ENCODE data around the gene GPC5. TPM values are rescaled to one million over a fixed set of nuclear protein-coding genes. Genes with fewer than 3 reads are reported as not detected.
"Not testable (repeated sequence)": the region's sequence is repeated elsewhere in the genome, so short reads cannot be mapped to it uniquely, and the experiment has no call there.

GPC5 gene
- total RNA-seq, 1 experiment from 2014 or later = not detected

DNA sequence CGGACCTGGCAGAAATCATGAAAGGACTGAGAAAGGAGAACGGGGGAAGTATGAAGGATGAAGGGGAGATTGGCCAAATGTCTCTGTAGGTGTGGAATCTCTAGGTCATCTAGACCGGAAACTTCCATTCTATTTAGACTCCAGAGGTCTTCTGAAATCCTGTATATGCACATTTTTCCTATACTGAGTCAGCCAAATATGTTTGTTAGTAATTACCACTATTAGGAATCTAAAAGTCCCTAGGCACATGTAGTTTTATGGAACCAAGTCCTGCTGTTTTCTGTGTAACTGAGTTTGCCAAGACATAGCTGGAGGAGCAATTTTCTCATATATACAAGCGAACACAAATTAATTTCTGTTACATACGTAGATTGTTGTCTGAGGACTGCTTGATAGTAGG is 498.1 kb downstream of the GPC5 start:
- Histone ChIP-seq H3K36me3 (no peaks in the 10 kb centered on the region), H3K4me1 (replicated peaks) (no peaks in the 10 kb centered on the region), H3K9me3 (replicated peaks) (no peaks in the 10 kb centered on the region), H3K27me3 (replicated peaks) (no peaks in the 10 kb centered on the region), H3K27ac (no peak overlapping the region), H3K4me3 (no peak overlapping the region)
- DNase-seq (ENCODE audit: low read depth in 1 of 2, low spot score in 2 of 2) = no peak

- not testable (repeated sequence) for H3K27me3 ChIP-seq (replicated peaks); H3K27ac ChIP-seq; DNase-seq (ENCODE audit: low read depth in 1 of 2, low spot score in 2 of 2); H3K4me3 ChIP-seq; H3K9me3 ChIP-seq (replicated peaks); H3K36me3 ChIP-seq; H3K4me1 ChIP-seq (replicated peaks)
These were observed 500.6 kb downstream of the GPC5 start for GRCh38 chr13:91898986-91899385.

GRCh38 chr13:91902291-91902690 is 503.9 kb downstream of the GPC5 start:
- H3K36me3 ChIP-seq = no peaks in the 10 kb centered on the region
- no peak overlapping the region for H3K4me3 ChIP-seq
- no peak overlapping the region for H3K27ac ChIP-seq
- H3K27me3 ChIP-seq (replicated peaks) = no peaks in the 10 kb centered on the region
- no peaks in the 10 kb centered on the region for H3K9me3 ChIP-seq (replicated peaks)
- no peak for DNase-seq (ENCODE audit: low read depth in 1 of 2, low spot score in 2 of 2)
- H3K4me1 ChIP-seq (replicated peaks) = no peaks in the 10 kb centered on the region

GRCh38 chr13:91904005-91904404 is 505.6 kb downstream of the GPC5 start:
- no peaks in the 10 kb centered on the region for H3K27me3 ChIP-seq (replicated peaks)
- no peaks in the 10 kb centered on the region for H3K36me3 ChIP-seq
- H3K4me3 ChIP-seq = no peak overlapping the region
- no peaks in the 10 kb centered on the region for H3K9me3 ChIP-seq (replicated peaks)
- H3K27ac ChIP-seq = no peak overlapping the region
- no peak for DNase-seq (ENCODE audit: low read depth in 1 of 2, low spot score in 2 of 2)
- H3K4me1 ChIP-seq (replicated peaks) = no peaks in the 10 kb centered on the region

DNA sequence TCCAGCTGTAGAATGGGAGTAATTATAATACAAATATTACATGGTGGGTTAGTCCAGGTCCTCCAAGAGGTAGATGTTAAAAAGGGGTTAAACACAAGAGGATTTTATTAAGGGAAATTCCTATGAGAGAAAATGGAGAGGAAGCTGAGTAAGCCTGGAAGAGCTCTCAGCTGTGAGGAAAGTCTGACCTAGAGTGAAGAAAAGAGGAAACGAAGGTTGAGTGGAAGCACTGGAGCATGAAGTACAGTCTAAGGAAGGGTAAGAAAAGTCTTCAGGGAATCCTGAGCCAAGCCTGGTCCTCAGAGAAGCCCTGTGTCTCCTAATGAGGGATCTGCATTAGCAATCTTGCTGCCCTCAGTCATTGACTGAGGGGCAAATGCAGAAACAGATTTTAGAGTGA is 506.2 kb downstream of the GPC5 start:
- no peaks in the 10 kb centered on the region for H3K9me3 ChIP-seq (replicated peaks)
- H3K4me1 ChIP-seq (replicated peaks) = no peaks in the 10 kb centered on the region
- H3K4me3 ChIP-seq = no peak overlapping the region
- H3K36me3 ChIP-seq = no peaks in the 10 kb centered on the region
- no peak for DNase-seq (ENCODE audit: low read depth in 1 of 2, low spot score in 2 of 2)
- no peak overlapping the region for H3K27ac ChIP-seq
- no peaks in the 10 kb centered on the region for H3K27me3 ChIP-seq (replicated peaks)

DNA sequence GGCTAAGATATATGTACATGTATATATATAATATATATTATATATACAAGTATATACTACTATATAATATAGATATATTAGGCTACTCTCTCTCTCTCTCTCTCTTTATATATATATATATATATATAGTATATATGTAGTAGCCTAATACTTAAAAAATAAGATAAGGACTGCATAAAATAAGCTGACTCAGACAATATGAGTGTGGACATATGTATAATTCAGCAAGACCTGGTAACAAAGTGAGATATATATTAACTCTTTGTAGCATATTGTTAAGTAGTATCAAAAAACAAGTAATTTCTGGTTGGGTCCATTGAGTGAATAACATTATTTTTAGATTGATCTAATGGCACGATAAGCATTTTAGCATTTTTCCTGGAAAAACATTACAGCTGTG is 509.0 kb downstream of the GPC5 start:
- Histone ChIP-seq H3K9me3 (replicated peaks) (no peaks in the 10 kb centered on the region), H3K4me1 (replicated peaks) (no peaks in the 10 kb centered on the region), H3K27me3 (replicated peaks) (no peaks in the 10 kb centered on the region), H3K36me3 (no peaks in the 10 kb centered on the region), H3K27ac (no peak overlapping the region), H3K4me3 (no peak overlapping the region)
- no peak for DNase-seq (ENCODE audit: low read depth in 1 of 2, low spot score in 2 of 2)

DNA sequence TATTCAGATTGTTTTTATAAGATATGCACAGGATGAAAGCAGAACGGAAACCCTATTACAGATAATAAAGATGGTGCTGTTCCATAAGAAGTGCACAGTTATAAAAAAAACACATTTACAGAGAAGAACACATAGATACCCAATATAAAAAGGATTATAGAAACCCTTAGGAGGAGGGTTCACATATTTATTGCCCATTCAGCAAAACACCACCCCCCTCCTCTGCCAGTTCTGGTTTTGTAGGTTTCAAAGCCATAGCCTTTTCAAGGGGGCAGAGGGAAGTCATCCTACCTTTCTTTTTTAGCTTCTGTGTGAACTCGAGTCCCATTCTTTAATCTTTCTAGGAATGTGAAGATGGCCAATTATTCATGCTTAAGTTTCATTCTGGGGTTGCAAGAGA is 511.2 kb downstream of the GPC5 start:
- Histone ChIP-seq H3K9me3 (replicated peaks) (no peaks in the 10 kb centered on the region), H3K27ac (no peak overlapping the region), H3K4me3 (no peak overlapping the region), H3K36me3 (no peaks in the 10 kb centered on the region), H3K4me1 (replicated peaks) (no peaks in the 10 kb centered on the region), H3K27me3 (replicated peaks) (no peaks in the 10 kb centered on the region)
- no peak for DNase-seq (ENCODE audit: low read depth in 1 of 2, low spot score in 2 of 2)

DNA sequence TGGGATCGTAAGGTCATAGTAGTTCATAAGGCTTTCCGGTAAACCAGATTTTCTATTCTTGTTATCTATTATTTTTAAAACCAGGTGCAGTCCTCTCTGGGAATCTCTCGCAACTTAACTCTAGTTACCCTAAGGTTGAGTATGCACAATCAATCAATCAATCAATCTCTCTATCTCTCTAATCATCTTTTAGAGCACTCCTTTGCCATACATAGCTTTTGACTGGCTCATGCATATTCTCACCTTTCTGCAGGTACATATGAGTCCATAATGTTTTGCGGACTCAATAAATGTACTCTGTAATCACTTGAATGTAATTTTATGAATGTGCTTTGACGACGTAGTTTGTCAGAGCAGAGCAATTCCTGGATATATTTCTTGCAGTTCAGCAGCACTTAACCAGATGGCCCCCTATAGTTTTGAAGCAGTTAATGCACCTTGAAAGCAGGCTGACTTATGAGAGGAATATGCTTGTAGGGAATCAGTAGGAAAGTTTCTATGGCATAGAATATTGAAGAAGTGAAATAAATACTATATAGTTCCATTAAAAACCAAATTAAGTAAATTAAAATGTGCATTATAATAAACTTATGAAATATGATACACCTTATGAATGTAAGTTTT is 524.7 kb downstream of the GPC5 start:
- Histone ChIP-seq H3K27me3 (replicated peaks) (no peaks in the 10 kb centered on the region), H3K4me1 (replicated peaks) (no peaks in the 10 kb centered on the region), H3K4me3 (no peak overlapping the region), H3K36me3 (no peaks in the 10 kb centered on the region), H3K27ac (no peak overlapping the region), H3K9me3 (replicated peaks) (no peaks in the 10 kb centered on the region)
- DNase-seq (ENCODE audit: low read depth in 1 of 2, low spot score in 2 of 2) = no peak

GRCh38 chr13:91930687-91931086 is 532.3 kb downstream of the GPC5 start:
- Histone ChIP-seq H3K4me3 (no peak overlapping the region), H3K27ac (no peak overlapping the region), H3K36me3 (no peaks in the 10 kb centered on the region), H3K27me3 (replicated peaks) (no peaks in the 10 kb centered on the region), H3K4me1 (replicated peaks) (no peaks in the 10 kb centered on the region), H3K9me3 (replicated peaks) (no peaks in the 10 kb centered on the region)
- no peak for DNase-seq (ENCODE audit: low read depth in 1 of 2, low spot score in 2 of 2)

GRCh38 chr13:91934354-91934753 is 535.9 kb downstream of the GPC5 start:
- Histone ChIP-seq H3K4me1 (replicated peaks) (no peaks in the 10 kb centered on the region), H3K27me3 (replicated peaks) (no peaks in the 10 kb centered on the region), H3K27ac (no peak overlapping the region), H3K4me3 (no peak overlapping the region), H3K36me3 (no peaks in the 10 kb centered on the region), H3K9me3 (replicated peaks) (no peaks in the 10 kb centered on the region)
- no peak for DNase-seq (ENCODE audit: low read depth in 1 of 2, low spot score in 2 of 2)

GRCh38 chr13:91946498-91947070 is 548.2 kb downstream of the GPC5 start:
- Histone ChIP-seq H3K4me3 (no peak overlapping the region), H3K36me3 (no peaks in the 10 kb centered on the region), H3K27ac (no peak overlapping the region), H3K4me1 (replicated peaks) (no peaks in the 10 kb centered on the region), H3K27me3 (replicated peaks) (no peaks in the 10 kb centered on the region), H3K9me3 (replicated peaks) (no peaks in the 10 kb centered on the region)
- no peak for DNase-seq (ENCODE audit: low read depth in 1 of 2, low spot score in 2 of 2)

DNA sequence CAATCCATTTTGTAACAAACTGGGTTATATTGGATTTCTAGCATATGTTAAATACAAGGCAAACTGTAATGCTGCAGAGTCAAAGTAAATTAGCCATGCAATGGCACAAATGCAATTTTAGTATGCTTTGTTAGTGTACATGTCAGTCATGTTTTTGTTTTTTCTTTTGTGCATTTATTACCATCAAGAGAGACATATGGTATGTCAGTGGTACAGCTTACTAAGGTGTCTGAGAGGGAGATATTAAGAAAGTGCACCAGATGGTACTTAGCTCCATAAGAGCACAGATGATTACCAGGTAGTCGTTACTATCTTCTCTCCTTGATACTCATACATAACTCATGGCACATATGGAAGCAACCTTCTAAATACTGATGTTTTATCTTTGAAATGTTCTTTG is 550.3 kb downstream of the GPC5 start:
- Histone ChIP-seq H3K27me3 (replicated peaks) (no peaks in the 10 kb centered on the region), H3K4me3 (no peak overlapping the region), H3K9me3 (replicated peaks) (no peaks in the 10 kb centered on the region), H3K4me1 (replicated peaks) (no peaks in the 10 kb centered on the region), H3K36me3 (no peaks in the 10 kb centered on the region), H3K27ac (no peak overlapping the region)
- no peak for DNase-seq (ENCODE audit: low read depth in 1 of 2, low spot score in 2 of 2)

DNA sequence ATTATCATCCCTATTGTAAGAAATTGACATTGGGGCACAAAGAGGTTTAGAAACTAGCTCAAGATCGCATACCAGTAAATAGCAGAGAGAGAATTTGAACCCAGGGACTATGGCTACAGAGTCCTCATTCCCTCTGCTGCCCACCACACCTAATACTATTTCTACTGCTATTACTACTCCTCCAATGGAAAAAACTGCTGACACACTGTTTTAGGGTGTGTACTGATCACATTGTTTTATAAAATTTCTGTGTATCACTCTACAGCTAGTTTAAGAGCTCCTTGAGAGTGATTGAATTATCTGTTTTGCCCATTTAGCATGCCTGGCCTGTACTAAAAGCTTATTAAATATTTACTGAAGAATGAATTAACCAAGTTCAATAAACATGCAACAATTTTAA is 552.4 kb downstream of the GPC5 start:
- no peaks in the 10 kb centered on the region for H3K9me3 ChIP-seq (replicated peaks)
- no peaks in the 10 kb centered on the region for H3K4me1 ChIP-seq (replicated peaks)
- no peak overlapping the region for H3K4me3 ChIP-seq
- no peaks in the 10 kb centered on the region for H3K27me3 ChIP-seq (replicated peaks)
- H3K27ac ChIP-seq = no peak overlapping the region
- no peaks in the 10 kb centered on the region for H3K36me3 ChIP-seq
- DNase-seq (ENCODE audit: low read depth in 1 of 2, low spot score in 2 of 2) = no peak

GRCh38 chr13:91955546-91956355 is 557.3 kb downstream of the GPC5 start:
- no peaks in the 10 kb centered on the region for H3K4me1 ChIP-seq (replicated peaks)
- no peak overlapping the region for H3K4me3 ChIP-seq
- no peaks in the 10 kb centered on the region for H3K9me3 ChIP-seq (replicated peaks)
- H3K27me3 ChIP-seq (replicated peaks) = no peaks in the 10 kb centered on the region
- no peaks in the 10 kb centered on the region for H3K36me3 ChIP-seq
- no peak for DNase-seq (ENCODE audit: low read depth in 1 of 2, low spot score in 2 of 2)
- H3K27ac ChIP-seq = no peak overlapping the region

Data from SJSA1 (cell line).